BJ (cell line): ENCODE data around the gene HSBP1L1. TPM values are rescaled to one million over a fixed set of nuclear protein-coding genes. Genes with fewer than 3 reads are reported as not detected.

Experiments used
- CTCF ChIA-PET: fragments of 350-600 bp; formaldehyde crosslinking; extraction: SDS; loops from one replicate; lab custom pipeline; 2021; ENCODE audit warnings: antibody characterized with exemption, inconsistent platforms; lab: Yijun Ruan, JAX
- POLR2A ChIA-PET: fragments of 300-600 bp; sonication (Branson Sonifier 250); formaldehyde crosslinking; extraction: SDS; loops from one replicate; lab custom pipeline; 2021; ENCODE audit warnings: antibody characterized with exemption; lab: Charles Lee
- DNase-seq: peaks from one replicate; pipeline ENCODE4 v3.0.0-alpha.2; 2011; ENCODE audit warnings: low read depth
- H3K27me3 ChIP-seq: 2 replicates; pipeline ENCODE4 v1.6.0; 2011; ENCODE audit warnings: low read length; ENCODE audit not compliant: control insufficient read depth, insufficient read depth
- H3K36me3 ChIP-seq: 2 replicates; pipeline ENCODE4 v1.5.1; 2011; ENCODE audit warnings: low read length; ENCODE audit not compliant: control insufficient read depth, insufficient read depth
- H3K4me3 ChIP-seq: 2 replicates; pipeline ENCODE4 v1.5.1; 2011; ENCODE audit warnings: low read depth, mild to moderate bottlenecking, control low read depth, low read length
- CTCF ChIP-seq: IDR thresholded peaks from 2 replicates; pipeline ENCODE4 v1.5.1; 2011; ENCODE audit warnings: low read depth, mild to moderate bottlenecking, control low read depth, inconsistent platforms, low read length, moderate library complexity; ENCODE audit not compliant: insufficient read depth
- polyA plus RNA-seq: library from polyadenylated mRNA; depleted of rRNA; stranded (reverse); fragments of >200 nt; gene quantifications from 2 replicates; pipeline ENCODE4 v1.2.3, GENCODE V29; 2011

Gene HSBP1L1
- polyA plus RNA-seq, 1 experiment, result 19.1 TPM

DNA sequence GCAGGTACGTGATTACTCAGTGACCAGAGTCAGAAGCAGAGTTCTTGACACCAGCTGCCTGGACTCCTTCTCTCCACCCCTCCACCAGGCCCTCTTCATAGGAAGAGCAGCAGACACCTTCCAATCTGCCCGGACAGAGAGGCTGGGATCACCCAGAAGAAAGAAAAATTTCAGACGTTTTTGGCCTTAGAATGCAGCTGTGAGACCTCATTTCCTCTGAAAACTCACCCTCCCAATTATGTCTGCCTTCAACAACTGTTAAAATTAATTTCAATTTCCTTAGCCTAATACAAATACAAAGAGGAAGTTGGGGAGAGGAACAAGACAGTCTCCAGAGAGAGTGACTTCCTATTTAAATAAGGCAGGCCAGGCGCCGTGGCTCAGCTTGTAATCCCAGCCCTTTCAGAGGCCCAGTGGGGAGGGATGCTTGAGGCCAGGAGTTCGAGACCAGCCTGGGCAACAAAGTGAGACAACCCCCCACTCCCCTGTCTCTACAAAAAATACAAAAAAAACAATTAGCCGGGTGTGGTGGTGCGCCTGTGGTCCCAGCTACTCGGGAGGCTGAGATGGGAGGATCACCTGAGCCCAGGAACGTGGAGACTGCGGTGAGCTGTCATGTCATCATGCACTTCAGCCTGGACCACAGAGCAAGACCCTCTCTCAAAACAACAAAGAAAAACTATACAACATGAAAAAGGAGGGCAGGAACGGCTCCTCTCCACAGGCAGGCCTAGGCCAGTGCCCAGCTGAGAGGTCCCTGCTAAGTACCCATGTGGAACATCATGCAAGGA lies 14.6 kb upstream of the HSBP1L1 start:
- POLR2A ChIA-PET, result interaction anchor here (0.5 kb wide), 1 partner anchor 16 kb away, joined by 6 read pairs; no protein-coding TSS in a partner anchor
- Histone ChIP-seq H3K4me3 (peak overlapping the region; percentile 90), H3K36me3 (peaks cover 8% of the 10 kb centered on the region), H3K27me3 (no peaks in the 10 kb centered on the region)
- TF ChIP-seq CTCF, result no peak
- CTCF ChIA-PET, result interaction anchor here (0.7 to 1.5 kb wide), 3 partner anchors 9 to 38 kb away, joined by 3 to 4 read pairs (median 4); partner anchors contain the start of gene TXNL4A
- DNase-seq, result no peak

DNA sequence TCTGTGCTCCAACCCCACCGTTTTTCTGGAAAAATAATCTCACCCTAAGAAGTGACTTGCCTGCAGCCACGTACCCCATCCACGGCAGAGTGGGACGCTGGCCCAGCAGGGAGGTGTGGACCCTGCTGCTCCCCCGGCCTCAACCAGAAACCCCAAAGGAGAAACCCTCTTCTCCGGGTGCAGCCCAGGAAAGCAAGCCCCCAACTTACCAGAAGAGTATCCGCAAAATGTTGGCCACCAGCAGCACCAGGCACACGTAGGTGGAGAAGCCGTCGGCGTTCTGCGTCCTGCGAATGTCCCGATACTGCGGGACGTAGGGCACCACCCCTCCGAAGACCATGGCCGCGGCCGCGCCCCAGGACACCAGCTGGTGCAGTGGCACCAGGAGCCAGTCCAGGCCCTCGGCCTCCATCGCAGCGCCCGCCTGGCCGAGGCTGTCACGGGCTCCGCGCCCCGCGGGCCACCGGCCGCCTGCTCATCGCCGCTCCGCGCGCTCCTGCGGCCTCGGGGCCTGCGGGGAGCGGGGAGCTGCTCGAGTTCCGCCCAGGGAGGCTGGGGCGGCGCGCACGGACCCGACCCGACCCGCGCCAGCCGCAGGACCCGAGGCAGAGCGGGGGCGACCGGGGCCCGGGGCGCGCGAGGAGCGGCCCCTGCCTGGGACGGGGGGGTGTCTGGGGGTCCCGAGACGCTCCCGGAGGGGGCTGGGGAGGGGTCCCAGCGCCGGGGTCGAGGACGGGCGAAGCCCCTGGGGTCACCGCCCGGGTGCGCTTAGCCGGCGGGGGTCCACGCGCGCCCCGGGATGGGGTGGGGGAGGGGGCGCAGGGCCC lies 13.7 kb upstream of the HSBP1L1 start:
- no peak for TF ChIP-seq CTCF
- DNase-seq, result no peak
- H3K4me3 ChIP-seq, result peak overlapping the region; percentile 90
- POLR2A ChIA-PET, result no interaction called here
- CTCF ChIA-PET, result interaction anchor here (0.7 to 1.6 kb wide), 3 partner anchors 10 to 37 kb away, joined by 3 to 6 read pairs (median 4); partner anchors contain the start of gene TXNL4A
- no peaks in the 10 kb centered on the region for H3K27me3 ChIP-seq
- peaks cover 8% of the 10 kb centered on the region for H3K36me3 ChIP-seq

GRCh38 chr18:79951545-79952455 lies 12.6 kb upstream of the HSBP1L1 start, which contains the start of gene SLC66A2:
Gene SLC66A2 (minus strand): TSS chr18:79951653. CDS start chr18:79950926, 727 bp downstream.
- POLR2A ChIA-PET, result interaction anchor here (0.6 kb wide), 1 partner anchor 160 kb away, joined by 4 read pairs; no protein-coding TSS in a partner anchor
- peaks cover 8% of the 10 kb centered on the region for H3K36me3 ChIP-seq
- CTCF ChIA-PET, result interaction anchor here (1.6 kb wide), 1 partner anchor 11 kb away, joined by 6 read pairs; no protein-coding TSS in a partner anchor

DNA sequence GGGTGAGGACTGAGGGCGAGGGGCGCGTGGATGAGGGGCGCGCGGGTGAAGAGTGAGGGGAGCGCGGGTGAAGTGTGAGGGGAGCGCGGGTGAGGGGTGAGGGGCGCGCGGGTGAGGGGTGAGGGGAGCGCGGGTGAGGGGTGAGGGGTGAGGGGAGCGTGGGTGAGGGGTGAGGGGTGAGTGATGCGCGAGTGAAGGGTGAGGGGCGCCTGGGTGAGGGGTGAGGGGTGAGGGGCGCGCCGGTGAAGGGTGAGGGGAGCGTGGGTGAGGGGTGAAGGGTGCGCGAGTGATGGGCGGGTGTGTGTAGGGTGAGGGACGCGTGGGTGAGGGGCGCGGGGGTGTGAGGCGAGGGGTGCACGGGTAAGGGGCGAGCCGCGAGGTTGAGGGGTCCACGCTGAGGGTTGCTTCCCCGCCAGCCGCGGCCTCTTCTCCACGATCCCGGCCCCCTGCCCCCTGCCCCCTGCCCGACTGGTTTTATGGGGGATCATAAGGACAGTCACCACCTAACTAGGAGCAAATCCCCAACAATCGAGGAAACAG lies 11.9 kb upstream of the HSBP1L1 start:
- no peak for DNase-seq
- TF ChIP-seq CTCF, result no peak
- ChIA-PET POLR2A (no interaction called here), CTCF (interaction anchor here (0.7 kb wide), 1 partner anchor 294 kb away, joined by 3 read pairs; no protein-coding TSS in a partner anchor)
- Histone ChIP-seq H3K4me3 (peak overlapping the region; percentile 90), H3K36me3 (peaks cover 8% of the 10 kb centered on the region), H3K27me3 (no peaks in the 10 kb centered on the region)

More at GRCh38 chr18:79951545-79952455, 12.6 kb upstream of the HSBP1L1 start, which contains the start of gene SLC66A2:
- Histone ChIP-seq H3K27me3 (no peaks in the 10 kb centered on the region), H3K4me3 (peak within 1 kb of the TSS; percentile 90)
- DNase-seq, result no peak
- TF ChIP-seq CTCF, result no peak
